Measurements from ENCODE around the gene RAB1A.

DNA sequence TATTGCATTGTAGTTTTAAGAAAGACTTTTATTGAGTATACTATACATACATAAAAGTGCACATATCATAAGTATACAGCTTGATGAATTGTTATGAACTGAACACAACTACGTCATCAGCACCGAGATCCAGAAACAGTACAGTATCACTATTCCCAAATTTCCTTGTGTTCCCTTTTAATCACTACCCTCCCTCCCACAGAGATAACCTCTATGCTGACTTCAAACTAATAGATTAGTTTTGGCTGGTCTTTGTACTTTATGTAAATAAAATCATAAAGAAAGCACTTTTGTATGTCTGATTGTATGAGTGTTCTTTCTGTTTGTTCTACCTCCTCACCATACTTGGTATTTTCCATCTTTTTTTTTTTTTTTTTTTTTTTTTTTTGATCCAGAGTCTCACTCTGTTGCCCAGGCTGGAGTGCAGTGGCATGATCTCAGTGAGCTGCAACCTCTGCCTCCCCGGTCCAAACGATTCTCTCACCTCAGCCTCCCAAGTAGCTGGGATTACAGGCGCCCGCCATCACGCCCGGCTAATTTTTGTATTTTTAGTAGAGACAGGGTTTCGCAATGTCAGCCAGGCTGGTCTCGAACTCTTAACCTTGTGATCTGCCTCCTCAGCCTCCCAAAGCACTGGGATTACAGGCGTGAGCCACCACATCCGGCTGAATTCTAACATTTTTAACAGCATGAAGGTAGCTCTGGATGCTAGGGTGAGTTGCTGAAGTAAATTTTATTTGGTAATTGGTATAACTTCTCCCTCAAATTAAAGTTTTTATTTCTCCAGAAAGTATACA lies 43.3 kb upstream of the RAB1A start:
- TF ChIP-seq, protein P1, sequence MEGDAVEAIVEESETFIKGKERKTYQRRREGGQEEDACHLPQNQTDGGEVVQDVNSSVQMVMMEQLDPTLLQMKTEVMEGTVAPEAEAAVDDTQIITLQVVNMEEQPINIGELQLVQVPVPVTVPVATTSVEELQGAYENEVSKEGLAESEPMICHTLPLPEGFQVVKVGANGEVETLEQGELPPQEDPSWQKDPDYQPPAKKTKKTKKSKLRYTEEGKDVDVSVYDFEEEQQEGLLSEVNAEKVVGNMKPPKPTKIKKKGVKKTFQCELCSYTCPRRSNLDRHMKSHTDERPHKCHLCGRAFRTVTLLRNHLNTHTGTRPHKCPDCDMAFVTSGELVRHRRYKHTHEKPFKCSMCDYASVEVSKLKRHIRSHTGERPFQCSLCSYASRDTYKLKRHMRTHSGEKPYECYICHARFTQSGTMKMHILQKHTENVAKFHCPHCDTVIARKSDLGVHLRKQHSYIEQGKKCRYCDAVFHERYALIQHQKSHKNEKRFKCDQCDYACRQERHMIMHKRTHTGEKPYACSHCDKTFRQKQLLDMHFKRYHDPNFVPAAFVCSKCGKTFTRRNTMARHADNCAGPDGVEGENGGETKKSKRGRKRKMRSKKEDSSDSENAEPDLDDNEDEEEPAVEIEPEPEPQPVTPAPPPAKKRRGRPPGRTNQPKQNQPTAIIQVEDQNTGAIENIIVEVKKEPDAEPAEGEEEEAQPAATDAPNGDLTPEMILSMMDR (IDR thresholded peaks at IDR 0.05) = no peak
- TF ChIP-seq EP300 (IDR thresholded peaks at IDR 0.05) (no peak), POLR2A (IDR thresholded peaks at IDR 0.05) (no peak)
